Globus pallidus (tissue), 1 donor: ENCODE data around the gene TRABD2B.

Experiments used
- DNase-seq: peaks from one replicate; pipeline ENCODE4 v3.0.0-alpha.2; 2015; ENCODE audit warnings: low spot score

Gene TRABD2B

DNA sequence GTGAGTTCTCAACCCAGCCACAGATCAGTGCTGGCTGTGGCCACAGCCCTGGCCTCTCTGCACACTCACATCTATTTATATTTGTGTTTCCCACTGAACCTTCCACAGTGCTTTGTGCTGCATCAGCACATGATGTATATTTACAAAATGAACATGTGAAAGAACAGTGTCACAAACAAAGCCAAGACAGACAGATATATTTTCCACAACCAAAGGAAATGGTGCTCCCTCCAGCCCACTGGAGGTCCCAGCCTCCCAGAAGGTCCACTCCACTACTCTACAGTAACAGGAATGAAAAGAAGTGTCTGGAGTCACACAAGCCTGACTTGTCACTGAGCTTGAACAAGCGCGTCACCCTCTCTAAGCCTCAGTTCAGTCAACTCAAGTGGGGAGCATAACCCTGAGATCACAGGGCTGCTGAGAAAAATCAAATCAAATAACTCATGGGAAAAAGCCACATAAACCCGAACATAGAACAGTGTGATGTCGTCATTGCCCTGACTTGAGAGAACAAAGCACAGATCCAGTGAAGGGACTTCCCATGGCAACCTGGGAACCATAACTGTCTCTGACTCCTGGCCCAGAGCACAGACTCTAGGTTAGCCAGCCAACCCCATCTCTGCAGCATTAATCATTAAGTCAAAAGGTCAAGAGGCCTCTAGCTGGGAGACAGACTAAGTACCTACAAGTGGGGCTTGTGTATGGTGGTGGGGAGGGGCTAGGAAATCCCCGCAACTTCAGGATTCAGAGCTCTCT lies 121.2 kb downstream of the TRABD2B start:
- DNase-seq, result no peak

DNA sequence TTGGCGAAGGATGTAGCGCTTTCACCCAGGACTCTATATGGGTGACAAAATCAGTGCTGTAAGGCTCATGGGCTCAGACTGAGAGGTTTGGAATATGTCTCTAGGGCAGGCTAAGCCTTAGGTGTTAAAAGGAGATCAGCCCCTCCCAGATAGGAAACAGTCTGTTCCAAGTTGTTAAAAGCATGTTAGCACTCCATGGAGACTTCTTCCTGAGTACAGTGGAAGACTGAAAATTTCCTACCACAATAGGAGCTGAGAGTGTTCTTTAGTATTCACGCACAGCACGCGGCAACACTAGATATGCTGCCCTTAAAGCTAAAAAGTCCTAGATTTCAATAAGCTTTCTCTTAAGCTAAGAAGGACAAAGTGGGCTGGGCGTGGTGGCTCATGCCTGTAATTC lies 122.1 kb downstream of the TRABD2B start:
- DNase-seq, result no peak

DNA sequence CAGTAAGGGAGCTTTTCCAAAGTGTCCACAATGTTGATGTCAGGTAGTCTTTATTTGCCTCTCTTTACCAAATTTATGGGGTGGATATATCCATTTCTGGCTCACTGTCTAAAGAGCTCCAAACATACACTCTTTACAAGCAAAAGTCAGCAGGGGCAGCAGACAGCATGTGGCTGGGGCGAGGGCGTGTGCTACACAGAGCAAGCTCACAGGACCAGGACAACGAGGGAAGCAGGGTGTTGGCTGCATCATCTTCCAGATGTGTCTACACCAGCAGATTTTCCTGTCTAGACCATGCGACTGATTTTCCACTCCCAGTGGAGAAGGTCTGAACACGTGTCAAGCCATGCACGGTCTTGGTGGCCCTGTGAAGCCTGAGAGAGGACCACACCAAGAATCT lies 123.8 kb downstream of the TRABD2B start:
- no peak for DNase-seq

DNA sequence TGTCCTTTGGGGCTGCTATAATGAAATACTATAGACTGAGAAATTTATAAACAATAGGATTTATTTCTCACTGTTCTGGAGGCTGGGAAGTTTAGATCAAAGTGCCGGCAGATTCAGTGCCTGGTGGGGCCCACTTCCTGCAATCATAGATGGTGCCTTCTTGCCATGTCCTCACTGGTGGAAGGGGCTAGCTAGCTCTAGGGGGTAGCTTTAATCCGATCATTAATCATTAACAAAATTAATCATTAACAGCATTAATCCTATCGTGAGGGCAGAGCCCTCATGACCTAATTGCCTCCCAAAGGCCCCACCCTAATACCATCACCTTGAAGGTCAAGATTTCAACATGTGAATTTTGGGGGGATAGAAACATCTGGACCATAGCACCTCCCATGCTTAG lies 124.3 kb downstream of the TRABD2B start:
- no peak for DNase-seq

DNA sequence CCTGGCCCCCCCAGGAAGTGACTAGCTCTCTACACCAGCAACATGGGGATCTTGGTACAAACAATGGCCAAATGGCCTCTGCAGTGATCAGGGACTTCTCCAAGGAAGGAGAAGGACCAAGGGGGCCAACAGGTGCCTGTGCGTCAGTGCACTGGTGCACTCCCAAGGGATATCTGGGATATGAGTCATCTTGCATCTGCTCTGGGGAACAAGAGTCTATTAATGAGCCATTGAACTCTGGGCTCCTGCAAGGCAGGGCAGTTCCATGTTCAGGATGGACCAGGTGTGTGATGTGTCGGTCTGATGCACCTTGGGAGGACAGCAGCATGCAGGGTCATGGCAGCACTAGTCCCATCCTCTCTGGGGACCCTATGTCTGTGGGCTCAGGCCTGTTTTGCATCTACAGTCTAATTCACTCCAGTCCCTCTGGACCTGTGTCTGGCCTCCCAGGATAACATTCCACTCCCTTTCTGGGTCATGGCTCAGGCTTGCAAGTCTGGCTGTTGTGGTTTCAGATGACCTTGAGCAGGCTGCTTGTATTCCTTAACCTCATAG lies 125.3 kb downstream of the TRABD2B start:
- no peak for DNase-seq

DNA sequence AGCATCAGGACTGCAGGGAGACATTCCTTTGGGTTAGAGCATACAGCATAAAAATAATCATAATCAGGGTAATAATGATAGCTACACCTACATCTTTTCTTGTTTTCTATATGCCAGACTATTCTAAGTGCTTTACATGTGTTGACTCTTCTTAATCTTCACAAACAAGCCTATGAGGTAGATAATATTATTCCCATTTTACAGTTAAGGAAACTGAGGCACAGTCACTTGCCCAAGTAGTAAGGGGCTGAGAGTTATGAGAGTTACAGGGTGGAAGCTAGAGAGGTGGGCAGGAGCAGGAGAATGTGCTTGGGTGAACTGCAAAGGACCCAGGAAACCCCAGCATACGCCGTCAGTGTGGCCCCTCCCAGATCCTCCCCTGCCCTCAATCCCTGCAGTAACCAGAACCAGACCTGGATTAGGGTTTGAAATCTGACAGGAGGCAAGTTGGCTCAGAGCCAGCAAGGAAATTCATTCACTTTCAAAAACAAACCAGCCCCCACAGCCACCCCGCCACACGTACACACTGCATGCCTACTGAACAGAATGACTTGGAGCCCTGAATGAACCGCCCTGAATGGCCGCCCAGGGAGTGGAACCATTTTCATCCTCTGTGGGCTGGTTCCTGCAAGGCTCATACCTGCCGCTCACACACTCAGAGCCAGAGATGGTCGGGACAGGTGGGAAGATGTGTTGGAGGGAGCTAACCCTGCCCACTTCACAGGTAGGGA lies 126.1 kb downstream of the TRABD2B start:
- no peak for DNase-seq

DNA sequence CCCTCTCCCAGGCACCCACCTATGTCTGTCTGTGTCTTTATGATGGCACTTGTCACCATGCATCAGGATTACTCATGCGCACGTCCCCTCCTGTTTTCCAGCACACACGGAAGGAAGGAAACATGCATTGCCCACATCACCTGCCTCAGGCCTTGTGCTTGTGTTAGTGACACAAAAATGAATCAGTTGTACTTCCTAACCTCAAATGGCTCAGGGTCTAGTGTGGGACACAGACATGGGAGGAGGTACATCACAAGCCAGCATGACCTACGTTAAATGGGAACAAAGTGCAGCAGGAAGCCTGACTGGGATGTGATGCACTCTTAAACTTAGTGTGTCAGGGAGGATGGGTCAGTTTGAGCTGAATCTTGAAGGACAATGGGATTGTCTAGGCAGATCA lies 126.7 kb downstream of the TRABD2B start:
- DNase-seq, result no peak

DNA sequence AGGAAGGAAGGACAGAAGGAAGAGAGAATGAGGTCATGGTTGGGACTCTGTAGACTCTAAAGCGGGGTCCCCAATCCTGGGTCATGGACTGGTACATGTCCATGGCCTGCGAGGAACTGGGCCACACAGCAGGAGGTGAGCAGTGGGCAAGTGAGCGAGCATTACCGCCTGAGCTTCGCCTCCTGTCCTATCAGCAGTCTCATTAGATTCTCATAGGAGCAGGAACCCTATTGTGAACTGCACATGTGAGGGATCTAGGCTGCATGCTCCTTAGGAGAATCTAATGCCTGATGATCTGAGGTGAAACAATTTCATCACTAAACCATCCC lies 128.9 kb downstream of the TRABD2B start:
- no peak for DNase-seq

DNA sequence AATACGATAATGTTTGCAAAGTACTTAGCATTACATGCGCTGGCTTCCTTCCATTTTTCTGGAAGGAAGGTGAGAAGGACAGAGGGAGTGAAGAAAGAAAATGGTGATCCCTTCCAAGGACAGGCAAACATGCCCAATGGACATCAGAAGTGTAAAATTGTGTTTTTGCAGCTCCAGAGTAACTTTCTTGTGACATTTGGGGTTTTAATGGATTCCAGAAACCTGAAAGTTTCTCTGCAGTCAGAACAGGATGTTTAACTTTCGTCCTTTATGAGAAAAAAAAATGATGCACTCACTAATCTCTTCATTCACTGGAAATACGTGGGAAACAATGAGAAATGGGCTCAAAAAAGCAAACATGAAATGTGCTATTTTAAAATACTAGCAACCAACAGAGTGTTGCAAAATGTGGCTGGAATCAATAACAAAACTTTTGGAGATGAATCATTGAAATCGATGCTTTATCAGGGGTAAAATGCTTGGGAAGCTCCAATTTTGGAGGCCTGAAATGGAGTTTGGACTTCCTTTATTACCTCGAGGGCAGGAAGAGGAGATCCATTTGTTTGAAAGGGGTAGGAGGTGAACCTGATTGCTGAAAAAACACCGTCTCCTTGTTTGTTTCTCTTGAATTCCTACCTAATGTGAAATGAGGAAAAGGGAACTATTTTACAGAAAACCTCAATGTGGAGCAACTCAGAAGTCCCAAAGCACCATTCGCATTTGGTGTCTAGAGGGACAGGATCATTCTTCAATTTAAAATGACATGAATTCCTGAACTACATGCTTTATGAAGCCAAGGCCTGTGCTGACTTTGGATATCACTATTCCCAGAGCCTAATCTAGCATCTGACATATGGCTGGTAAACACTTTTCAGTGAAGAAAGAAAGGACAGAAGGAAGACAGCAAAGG lies 129.5 kb downstream of the TRABD2B start:
- DNase-seq, result no peak

DNA sequence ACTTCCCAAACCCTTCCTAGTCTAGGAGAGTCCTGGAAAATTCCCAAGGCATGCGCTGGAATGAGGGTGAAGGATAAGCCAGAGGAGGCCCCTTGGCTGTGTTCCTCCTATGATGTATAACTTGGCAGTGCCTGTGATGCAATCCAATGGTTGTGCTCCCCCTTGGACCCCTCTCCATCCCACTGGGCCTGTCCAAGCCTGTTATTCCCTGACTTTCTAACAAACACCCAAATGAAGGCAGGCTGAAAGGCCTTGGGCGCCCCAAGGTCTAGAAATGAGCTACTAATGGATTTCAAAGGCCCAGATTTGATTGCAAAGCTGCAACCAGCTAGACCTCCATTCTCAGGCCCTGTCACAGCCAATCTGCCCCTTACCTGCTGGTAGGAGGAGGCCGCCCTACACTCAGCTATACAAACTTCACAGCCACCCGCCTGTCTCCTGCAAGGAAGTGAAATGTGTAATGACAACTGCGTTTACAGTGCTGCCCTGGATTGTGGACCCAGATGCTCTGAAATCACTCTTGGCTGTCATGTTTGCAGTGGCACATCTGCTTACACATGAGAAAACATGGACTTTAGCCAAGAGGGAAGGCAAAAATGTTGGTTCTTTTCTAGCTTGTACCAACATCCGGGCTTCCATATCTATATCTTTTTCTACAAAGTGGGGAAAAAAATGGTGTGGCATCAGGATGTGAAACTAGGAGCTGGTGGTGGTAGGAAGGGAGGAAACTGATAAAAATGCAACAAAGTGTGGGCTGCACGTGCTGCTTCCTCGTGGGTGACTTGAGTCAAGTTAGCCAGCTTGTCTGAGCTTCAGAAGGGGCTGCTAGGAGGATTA lies 130.4 kb downstream of the TRABD2B start:
- no peak for DNase-seq

DNA sequence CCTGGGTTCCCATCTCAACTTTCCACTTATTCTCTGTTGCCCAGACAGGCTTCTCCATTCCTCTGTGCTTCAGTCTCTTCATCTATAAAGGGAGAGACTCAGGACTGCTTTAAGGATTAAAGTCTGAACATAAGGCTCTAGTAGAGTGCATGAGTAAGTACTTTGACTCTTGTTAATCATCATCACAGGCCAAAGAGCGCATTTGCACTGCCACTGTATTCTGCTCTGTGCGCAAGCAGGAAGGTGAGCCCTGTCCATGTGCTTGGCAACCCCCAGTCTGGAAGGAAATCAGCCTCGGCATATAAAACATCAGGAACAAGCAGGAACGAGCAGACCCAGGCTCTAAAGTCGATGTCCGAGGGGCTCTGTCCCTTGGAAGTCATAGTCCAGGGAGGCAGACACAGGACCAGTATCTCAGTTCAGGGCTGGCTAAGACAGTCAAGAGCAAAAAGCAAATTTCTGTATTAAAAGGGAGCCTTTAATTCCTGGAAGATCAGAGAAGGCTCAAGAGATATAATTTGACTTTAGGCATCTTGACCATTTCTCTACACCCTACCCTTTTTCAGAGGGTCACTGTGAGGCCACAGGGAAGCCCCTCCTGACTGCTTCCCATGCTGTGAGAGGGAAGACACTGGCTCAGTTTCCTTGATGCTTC lies 131.2 kb downstream of the TRABD2B start:
- DNase-seq, result no peak

DNA sequence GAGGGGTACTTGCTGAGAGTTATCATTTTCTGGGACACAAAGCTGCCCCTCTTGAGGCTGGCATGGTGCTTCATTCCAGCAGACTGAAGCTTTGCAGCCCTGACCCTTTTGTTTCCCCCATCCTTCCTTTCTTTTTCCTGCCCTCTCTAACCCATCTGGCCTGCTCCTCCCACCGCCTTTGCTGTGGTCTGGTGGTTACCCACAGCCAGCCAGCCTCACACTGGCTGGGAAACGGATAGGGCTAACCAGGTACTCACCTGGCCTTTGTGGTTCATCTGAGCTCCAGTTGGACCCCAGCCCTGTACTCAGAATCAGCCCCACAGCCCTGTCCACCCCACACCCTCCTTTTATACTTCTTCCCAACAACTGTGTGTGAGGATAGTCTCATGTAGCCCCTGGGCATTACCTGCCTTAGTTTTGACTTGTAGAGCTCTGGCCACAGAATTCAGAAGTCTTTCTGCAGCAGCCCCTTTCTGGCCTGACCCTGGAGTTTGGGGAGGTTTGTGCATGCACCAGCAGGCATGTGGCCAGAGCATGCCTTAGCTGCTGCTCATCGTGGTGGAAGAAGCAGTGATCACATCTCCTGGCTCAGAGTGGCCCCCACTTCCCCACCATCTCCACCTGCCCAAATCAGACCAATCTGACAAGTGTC lies 138.0 kb downstream of the TRABD2B start:
- no peak for DNase-seq

DNA sequence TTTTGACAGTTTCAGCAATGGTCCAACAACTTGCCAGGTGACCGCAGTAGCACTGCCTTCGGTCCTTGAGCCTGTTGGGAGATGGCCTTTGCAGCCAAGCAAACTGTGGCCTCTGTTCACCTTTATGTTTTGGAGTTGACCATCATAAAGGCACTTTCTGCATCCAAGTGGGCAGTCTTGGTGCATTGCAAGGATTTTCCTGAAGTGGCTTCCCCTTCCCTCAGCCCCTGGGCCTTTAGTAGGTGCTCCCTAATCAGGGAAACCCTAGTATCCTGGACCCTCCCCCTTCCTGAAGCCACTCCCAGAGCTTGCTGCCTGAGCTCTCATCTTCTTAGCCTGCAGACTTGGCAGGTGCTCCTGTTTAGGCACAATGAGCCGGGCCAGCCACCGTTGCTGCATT lies 140.2 kb downstream of the TRABD2B start:
- no peak for DNase-seq

DNA sequence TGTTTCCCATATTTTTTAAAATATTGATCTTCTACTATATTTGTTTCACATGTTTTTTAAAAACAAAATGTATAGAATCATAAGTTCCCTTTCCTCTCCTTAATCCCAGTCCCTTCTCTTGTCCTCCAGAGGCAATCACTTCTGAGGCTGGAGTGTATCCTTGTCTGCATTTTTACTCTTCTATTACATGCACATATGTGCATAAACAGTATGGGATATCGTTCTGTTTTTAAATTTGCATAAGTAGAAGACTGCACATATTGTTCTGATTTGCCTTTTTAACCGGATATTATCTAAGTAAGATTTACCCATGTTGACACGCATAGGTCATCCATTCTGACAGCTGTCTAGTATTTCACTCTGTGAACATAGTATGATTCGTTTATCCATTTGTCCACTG lies 142.0 kb downstream of the TRABD2B start:
- no peak for DNase-seq

DNA sequence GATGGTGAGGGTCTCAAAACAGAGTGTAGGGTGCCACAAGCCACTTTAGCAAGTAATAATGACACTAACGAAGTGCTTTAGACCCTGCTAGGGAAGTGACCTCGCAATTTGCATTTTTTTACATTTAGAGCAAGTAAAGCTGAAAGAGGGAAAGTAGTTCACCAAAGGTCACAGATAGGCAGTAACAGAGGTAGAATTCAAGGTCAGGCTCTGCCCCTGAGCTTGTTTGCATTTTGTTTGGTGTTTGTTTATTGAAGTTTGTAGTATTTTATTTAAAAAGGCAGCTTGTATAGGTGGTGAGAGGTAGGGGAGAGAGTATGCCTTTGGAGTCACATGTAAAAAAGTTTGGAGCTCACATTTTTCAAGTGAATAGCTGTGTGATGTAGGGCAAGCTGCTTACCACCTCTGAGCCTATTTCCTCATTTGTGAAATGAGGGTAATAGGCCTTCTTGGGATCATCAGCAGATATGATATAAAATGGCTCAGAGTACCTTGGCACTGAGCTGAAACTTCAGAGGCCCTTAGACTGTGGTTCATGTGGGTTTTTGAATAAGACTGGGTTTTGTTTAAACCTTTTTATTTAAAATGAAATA lies 142.5 kb downstream of the TRABD2B start:
- no peak for DNase-seq

DNA sequence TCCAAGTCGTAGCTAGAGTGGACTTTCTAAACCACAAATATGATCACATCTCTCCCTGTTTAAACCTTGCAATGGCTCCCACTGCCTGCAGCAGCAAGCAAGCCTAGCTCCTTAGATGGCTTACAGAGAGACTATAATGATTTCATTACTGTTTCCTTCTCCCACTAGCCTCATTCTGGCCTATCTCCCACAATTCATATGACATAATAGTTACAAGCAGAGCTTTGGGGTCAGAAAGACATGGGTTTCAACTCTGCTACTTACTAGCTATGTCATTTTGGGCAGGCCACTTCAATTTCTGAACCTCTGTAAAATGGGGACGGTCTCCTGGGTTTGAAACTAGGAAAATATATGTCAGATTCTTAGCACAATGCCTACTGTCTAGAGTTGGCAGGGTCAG lies 143.3 kb downstream of the TRABD2B start:
- no peak for DNase-seq

DNA sequence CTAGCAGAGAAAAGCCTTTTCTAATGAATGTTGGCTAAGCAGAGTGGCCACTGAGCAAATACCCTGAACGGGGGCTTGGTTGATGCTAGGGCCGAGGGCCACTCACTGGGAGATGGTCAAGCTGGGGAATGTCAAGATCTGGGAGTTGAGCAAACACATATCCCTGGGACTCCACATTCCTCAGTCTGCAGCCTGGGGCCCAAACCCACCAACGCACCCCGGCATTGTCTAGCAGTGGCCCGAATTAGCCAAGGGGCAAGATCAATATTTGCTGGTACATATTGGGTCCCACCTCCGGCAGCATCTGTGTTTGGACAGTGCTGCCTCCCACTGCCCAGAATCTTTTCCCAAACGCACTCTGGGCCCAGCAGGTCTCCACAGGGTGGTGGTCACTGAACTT lies 144.1 kb downstream of the TRABD2B start:
- DNase-seq, result no peak

DNA sequence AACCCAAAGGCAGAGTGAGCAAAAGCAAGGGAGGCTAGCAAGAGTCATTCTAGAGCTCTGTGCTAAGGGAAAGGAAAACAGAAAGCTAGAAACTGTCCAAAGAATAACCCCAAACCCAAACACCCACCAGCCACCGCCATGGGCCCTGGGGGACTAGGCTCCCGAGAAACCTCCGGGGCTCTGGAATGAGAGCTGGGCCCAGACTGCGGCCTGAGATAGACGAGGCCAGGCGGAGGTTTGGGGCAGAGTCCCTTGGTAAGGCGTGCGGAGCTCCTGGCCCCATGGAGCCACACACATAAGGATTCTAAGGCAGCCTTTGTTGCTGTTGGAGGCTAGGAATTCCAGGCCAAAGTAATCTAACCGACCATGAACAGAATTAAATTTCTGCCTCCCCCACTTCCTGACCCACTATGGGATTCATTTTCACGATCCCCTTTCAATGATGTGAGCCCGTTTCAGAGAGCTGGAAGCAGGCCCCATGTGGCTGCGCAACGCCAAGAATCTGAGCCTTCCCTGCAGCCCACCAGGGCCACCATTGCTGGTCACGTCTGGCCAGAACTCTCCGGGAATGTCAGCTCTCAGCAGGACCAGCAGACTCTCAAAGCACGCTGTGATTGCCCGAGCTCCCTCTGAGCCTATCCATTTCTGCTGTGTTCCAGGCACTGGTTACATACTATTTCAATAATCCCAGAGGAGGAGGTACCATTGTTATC lies 145.0 kb downstream of the TRABD2B start:
- DNase-seq, result no peak

DNA sequence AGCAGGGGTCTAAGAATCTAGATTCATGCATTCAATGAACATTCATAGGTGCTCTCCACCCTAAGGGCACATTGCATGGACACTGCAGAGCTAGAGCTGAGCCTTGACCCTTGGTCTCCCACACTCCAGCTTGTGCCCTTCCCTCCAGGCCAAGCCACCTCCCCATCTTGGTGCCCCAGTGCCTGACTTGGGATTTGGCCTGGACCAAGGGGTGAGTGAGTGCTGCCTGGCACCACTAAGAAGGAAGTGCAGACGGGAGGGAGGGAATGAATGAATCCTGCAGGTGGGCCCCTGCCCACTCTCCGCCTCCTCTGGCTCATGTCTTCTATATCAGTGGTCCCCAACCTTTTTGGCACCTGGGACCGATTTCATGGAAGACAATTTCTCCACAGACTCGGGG lies 146.7 kb downstream of the TRABD2B start:
- DNase-seq, result no peak
